IgD-negative memory B cell (primary cell): ENCODE results near the gene PERP. TPM values are rescaled to one million over a fixed set of nuclear protein-coding genes. Genes with fewer than 3 reads are reported as not detected.

Source experiments
- H3K27ac Mint-ChIP-seq, 3 donors: one replicate each; pipeline ENCODE4 v1.8.0; 2020 to 2022; ENCODE audit warnings: mild to moderate bottlenecking in 3 of 3, mixed read lengths in 3 of 3, moderate library complexity in 1 of 3
- H3K27me3 Mint-ChIP-seq: one replicate; pipeline ENCODE4 v1.8.0; 2021; ENCODE audit warnings: mixed read lengths
- H3K36me3 Mint-ChIP-seq: one replicate; pipeline ENCODE4 v1.8.0; 2020; ENCODE audit warnings: mild to moderate bottlenecking, mixed read lengths
- H3K4me1 Mint-ChIP-seq, 3 donors: one replicate each; pipeline ENCODE4 v1.8.0; 2020 to 2022; ENCODE audit warnings: mixed read lengths in 3 of 3, mild to moderate bottlenecking in 1 of 3
- H3K4me3 Mint-ChIP-seq, 4 donors: one replicate each; pipeline ENCODE4 v1.8.0; 2020 to 2022; ENCODE audit warnings: mild to moderate bottlenecking in 4 of 4, mixed read lengths in 4 of 4, moderate library complexity in 3 of 4
- H3K9me3 Mint-ChIP-seq, 3 donors: one replicate each; pipeline ENCODE4 v1.8.0; 2020 to 2021; ENCODE audit warnings: mixed read lengths in 3 of 3, mild to moderate bottlenecking in 1 of 3
- polyA plus RNA-seq: library from polyadenylated mRNA; unstranded; fragments of 300-500 nt; fragmentation: Illumina TruSeq; gene quantifications from one replicate; pipeline ENCODE4 v1.2.3, GENCODE V29; 2021

The PERP gene
- polyA plus RNA-seq, 1 donor from 2014 or later, result 2.1 TPM

DNA sequence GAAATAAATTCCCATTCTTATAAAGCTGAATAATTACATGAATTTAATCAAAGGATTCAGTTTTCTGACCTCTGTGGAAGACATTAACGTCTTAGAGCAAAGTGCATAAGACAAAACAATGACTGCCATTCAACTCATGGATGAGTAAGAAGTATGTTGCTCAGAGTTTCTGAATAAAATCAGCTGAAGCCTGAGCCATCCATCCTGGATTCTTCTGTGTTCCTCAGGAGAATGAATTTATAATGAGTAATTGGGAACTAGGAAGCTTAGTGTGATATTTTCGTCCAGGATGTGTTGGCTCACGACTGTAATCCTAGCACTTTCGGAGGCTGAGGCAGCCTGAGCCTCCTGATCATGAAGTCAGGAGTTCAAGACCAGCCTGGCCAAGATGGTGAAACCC, 62.8 kb downstream of the PERP start:
- Mint-ChIP-seq H3K36me3 (no peaks in the 10 kb centered on the region), H3K4me1 (peaks cover 0 to 2% (median 0%) of the 10 kb centered on the region in 3 donors), H3K27ac (no peak overlapping the region), H3K9me3 (peaks cover 5 to 13% (median 6%) of the 10 kb centered on the region in 3 donors), H3K27me3 (no peaks in the 10 kb centered on the region), H3K4me3 (no peak overlapping the region)

Other genes with a start within 250 kb of the PERP start
- gene TNFAIP3, start 240.2 kb downstream of the PERP start, polyA plus RNA-seq, result 40.7 TPM
- not detected for gene ARFGEF3, start 54.5 kb upstream of the PERP start, polyA plus RNA-seq
- gene PBOV1, start 111.1 kb upstream of the PERP start, polyA plus RNA-seq, result not detected